HG03378 (cell line): ENCODE results near the gene PSMC6.

Experiments
- ATAC-seq: cut with Tn5 transposase; IDR thresholded peaks from one replicate; pipeline ENCODE4 v1.9.1; 2021; ENCODE audit warnings: mild to moderate bottlenecking, moderate library complexity; ENCODE audit not compliant: unreplicated experiment

The PSMC6 gene

DNA sequence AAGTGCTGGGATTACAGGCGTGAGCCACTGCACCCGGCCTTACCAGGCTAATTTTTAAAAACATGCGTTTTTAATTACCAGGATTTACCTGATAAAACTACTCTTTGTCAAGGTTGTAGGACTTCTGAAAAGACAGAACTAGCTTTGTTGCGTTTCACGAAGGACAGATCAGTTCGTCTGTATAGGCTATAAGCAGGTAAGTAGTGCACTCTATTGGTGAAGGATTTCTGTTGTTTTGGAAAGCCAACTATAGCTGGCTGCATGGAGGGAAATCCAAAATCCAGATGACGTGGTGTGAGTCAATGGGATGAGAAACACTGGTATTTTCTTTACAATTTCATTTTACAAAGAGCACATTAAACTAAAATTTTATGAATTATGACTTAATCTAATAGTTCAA lies 69.8 kb downstream of the PSMC6 start:
- no peak for ATAC-seq
